GM04503 (cell line): Measurements from ENCODE around the gene BACH1.
A peak's percentile ranks its signal among the peaks of the same experiment; 100 is the strongest.

Source experiments
- DNase-seq: peaks from one replicate; pipeline ENCODE4 v3.0.0-alpha.2; 2012; ENCODE audit warnings: low read depth

The BACH1 gene

DNA sequence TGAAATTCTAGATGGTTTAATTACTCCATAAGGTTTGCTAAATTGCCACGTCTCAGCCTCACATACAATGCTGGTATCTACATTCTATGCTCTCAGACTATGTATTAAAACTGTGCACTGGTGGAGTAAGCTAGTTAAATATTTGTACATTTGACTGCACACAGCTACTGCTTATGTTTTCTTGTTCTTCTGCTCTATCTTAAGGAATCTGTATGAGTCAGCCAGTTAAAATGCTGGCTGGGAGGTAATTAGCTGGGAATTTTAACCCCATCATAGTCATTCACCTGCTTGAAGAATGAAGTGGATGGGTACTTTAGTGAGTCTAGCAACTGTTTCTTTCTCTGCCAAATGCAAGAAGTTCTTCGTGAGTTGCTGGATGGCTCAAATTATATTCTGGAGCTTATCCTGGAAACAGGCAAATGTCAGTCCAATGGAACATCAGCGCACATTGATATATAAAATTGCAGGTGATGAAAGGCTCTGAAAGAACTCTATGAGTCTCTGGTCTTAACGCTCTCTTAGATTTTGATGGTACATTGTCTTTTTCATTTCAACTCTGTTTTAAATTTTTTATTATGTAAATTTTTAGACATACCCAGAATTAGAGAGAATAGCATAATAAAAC is 83.4 kb downstream of the BACH1 start:
- DNase-seq, result peak; percentile 20

DNA sequence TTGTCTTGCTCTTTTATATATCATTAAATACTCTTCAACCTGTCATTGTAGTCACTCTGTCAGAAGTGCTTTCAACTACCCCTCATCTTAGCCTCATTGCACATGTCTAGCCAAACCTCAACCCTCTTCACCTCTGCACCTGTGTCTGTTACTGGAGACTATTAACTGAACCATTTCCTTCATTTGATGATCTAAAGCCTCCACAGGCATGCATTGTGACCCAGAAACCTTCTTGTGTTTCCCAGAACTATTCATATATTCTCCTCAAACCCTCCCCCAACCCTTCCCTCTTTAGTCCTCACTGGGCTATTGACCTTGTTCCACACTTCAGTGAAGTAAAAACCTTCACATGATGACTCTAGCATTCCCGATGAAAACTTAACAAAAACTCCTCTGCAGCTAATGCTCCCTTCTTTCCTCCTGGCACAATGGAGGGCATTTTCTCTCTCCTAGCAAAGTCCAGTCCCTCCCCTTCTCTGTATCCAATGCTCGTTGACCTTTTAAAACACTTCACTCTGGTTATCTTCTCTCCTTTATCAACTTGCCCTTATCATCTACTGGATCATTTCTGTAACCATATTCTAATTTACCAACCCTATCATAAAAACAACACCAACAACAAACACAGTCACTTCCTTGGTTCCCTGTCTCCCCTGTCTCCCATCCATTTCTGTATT is 86.1 kb downstream of the BACH1 start:
- DNase-seq, result no peak

GRCh38 chr21:29385934-29386520 is 87.3 kb downstream of the BACH1 start:
- DNase-seq, result no peak

DNA sequence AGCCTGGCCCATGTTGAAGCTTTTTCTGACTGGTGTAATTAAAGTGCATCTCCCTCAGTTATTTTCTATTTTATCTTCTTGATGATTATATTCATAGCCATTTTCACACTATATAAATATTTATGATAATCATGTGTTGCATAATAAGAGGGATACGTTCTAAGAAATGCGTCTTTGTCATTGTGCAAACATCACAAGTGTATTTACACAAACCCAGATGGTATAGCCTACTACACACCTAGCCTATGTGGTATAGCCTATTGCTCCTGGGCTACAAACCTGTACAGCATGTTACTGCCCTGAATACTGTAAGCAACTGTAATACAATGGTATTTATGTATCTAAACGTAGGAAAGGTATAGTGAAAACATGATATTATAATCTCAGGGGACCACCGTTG is 88.1 kb downstream of the BACH1 start:
- DNase-seq, result no peak

GRCh38 chr21:29387598-29387997 is 88.9 kb downstream of the BACH1 start:
- no peak for DNase-seq

- DNase-seq, result no peak
These were observed 90.4 kb downstream of the BACH1 start for GRCh38 chr21:29389136-29389535.

GRCh38 chr21:29390778-29391177 is 92.1 kb downstream of the BACH1 start:
- no peak for DNase-seq

DNA sequence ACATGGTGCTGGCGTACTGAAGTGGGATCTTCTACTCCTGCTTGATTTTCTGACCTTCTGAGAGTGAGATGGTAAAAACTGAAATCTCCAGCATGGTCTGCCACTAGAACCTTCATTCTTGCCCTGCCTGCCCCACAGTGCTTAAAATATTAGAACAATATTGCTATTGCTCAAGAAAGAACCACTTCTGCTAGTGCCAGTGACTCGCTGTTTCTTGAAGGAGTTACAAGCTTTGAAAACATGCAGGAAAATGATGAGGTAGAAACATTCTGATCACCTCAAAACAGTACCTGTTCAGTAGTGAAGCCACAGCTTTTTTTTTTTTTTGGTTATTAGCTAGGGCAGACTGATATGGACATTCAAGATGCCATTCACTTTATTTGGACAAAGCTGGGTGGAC is 95.3 kb downstream of the BACH1 start:
- no peak for DNase-seq
